ENCODE results near the gene MUC4.

GRCh38 chr3:195811756-195812155, at the start of gene MUC4:
- TF ChIP-seq CTCF (IDR thresholded peaks at IDR 0.05; ENCODE audit: low read length) (no peak), EZH2 (IDR thresholded peaks at IDR 0.05; ENCODE audit: borderline replicate concordance, low read length) (no peak)

All from OCI-LY1 (cell line).